ENCODE measurements around the gene LMLN. TPM values are rescaled to one million over a fixed set of nuclear protein-coding genes. Genes with fewer than 3 reads are reported as not detected.

LMLN gene
- total and polyA plus RNA-seq, 8 donors: 9.0 to 12.2 (median 10.0) TPM

DNA sequence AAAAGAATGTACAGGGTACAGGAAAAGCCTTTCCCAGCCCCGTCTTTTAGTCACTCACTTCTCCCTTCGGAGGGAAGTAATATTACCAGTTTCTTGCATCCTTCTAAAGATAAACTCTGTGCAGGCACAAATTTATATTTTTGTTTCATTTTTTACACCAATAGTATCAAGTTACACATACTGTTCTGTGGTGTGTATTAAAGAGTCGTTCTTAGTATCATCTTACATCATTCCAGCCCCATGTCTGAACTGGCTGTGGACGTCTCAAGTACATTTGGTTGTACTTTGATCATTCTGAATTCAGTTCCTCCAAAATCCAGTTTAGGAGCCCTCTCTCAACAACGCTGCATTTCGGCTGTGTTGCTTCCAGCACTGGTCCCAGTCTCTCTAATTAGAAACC, 68.7 kb downstream of the LMLN start:
- no peak for DNase-seq
- Histone ChIP-seq H3K4me3 (no peak overlapping the region), H3K27ac (no peak overlapping the region), H3K4me1 (no peaks in the 10 kb centered on the region), H3K27me3 (no peaks in the 10 kb centered on the region), H3K9me3 (no peaks in the 10 kb centered on the region), H3K36me3 (peaks cover 0 to 8% of the 10 kb centered on the region in 2 donors)
- intact Hi-C loops (cut with DNase I): no loop called here
- ATAC-seq: no peak
- TF ChIP-seq, protein P1, sequence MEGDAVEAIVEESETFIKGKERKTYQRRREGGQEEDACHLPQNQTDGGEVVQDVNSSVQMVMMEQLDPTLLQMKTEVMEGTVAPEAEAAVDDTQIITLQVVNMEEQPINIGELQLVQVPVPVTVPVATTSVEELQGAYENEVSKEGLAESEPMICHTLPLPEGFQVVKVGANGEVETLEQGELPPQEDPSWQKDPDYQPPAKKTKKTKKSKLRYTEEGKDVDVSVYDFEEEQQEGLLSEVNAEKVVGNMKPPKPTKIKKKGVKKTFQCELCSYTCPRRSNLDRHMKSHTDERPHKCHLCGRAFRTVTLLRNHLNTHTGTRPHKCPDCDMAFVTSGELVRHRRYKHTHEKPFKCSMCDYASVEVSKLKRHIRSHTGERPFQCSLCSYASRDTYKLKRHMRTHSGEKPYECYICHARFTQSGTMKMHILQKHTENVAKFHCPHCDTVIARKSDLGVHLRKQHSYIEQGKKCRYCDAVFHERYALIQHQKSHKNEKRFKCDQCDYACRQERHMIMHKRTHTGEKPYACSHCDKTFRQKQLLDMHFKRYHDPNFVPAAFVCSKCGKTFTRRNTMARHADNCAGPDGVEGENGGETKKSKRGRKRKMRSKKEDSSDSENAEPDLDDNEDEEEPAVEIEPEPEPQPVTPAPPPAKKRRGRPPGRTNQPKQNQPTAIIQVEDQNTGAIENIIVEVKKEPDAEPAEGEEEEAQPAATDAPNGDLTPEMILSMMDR (IDR thresholded peaks at IDR 0.05): no peak

DNA sequence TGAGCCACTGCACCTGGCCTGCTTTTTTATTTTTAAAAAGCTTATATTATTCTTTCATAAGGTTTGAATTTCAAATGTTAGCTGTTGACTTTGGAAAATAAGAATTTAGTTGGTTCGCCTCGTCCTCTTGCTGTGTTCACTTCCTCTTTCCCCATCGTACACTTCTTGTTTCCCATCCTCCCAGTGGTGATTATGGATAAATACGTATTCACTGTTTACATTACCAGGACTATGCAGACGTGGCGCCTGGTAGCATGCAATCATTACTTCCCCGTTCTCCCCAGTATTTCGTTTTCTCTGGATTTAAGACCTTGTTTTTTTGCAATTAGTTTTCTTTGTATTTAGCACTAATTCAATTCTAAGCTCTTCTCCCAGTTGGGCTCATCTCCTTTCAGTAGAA, 70.1 kb downstream of the LMLN start:
- ATAC-seq: peak; percentile 53
- Histone ChIP-seq H3K9me3 (no peaks in the 10 kb centered on the region), H3K36me3 (peaks cover 0 to 8% of the 10 kb centered on the region in 2 donors), H3K27me3 (no peaks in the 10 kb centered on the region), H3K4me1 (no peaks in the 10 kb centered on the region), H3K27ac (no peak overlapping the region), H3K4me3 (no peak overlapping the region)
- TF ChIP-seq, protein P1 (IDR thresholded peaks at IDR 0.05): no peak
- no peak for DNase-seq
- intact Hi-C loops (cut with DNase I): no loop called here

DNA sequence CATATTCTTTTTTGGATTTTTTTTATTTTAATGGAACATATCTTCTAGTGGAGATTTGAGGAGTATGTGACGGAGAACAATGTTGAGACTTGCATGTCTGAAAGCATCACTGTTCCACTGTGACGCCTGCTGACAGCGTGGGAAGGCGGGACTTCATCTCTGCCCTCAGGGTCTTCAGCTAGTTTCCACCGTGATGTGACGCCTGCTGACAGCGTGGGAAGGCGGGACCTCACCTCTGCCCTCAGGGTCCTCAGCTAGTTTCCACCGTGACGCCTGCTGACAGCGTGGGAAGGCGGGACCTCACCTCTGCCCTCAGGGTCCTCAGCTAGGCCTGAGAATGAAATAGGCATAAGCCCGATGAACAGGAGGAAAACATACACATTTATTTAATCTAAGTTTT, 70.7 kb downstream of the LMLN start:
- Histone ChIP-seq H3K4me3 (no peak overlapping the region), H3K4me1 (no peaks in the 10 kb centered on the region), H3K36me3 (peaks cover 0 to 3% of the 10 kb centered on the region in 2 donors), H3K27me3 (no peaks in the 10 kb centered on the region), H3K27ac (no peak overlapping the region), H3K9me3 (no peaks in the 10 kb centered on the region)
- DNase-seq (no peak), ATAC-seq (no peak)
- TF ChIP-seq, protein P1 (IDR thresholded peaks at IDR 0.05): no peak
- intact Hi-C loops (cut with DNase I): no loop called here

DNA sequence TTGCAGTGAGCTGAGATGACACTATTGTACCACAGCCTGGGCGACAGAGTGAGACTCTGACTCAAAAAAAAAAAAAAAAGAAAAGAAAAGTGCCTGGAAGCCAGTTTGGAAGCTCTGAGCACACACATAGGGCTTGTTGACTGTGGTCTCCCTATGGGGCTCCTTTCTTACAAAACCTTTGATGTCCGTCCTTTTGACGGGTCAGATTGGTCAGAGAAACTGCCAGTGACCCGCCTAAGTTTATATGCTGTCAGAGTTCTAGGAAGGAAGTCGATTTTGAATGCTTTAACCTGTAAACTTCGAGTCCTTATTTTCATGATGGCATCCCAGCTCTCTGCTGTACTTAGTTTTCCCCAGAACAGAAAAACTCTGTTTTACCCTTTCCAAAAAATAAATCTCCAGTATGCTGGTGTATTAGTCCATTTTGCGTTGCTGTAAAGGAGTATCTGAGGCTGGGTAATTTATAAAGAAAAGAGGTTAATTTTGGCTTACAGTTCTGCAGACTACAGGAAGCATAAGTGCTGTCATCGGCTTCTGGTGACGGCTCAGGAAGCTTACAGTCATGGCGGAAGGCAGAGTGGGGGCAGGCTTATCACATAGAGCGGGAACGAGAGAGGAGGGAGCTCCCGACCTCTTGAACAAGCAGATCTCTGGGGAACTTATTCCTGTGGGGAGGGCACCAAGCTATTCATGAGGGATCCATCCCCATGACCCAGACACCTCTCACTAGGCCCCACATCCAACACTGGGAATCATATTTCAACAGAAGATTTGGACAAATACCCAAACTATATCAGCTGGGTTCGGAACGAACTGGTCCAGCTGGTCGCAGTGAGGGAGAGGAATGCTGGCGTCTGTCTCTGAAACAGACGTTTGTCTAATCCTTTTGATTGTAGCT, 72.3 kb downstream of the LMLN start:
- Histone ChIP-seq H3K4me3 (no peak overlapping the region), H3K9me3 (no peaks in the 10 kb centered on the region), H3K4me1 (no peaks in the 10 kb centered on the region), H3K27ac (no peak overlapping the region), H3K36me3 (peaks cover 0 to 5% of the 10 kb centered on the region in 2 donors), H3K27me3 (no peaks in the 10 kb centered on the region)
- TF ChIP-seq, protein P1 (IDR thresholded peaks at IDR 0.05): no peak
- no peak for ATAC-seq
- intact Hi-C loops (cut with DNase I): no loop called here
- no peak for DNase-seq

DNA sequence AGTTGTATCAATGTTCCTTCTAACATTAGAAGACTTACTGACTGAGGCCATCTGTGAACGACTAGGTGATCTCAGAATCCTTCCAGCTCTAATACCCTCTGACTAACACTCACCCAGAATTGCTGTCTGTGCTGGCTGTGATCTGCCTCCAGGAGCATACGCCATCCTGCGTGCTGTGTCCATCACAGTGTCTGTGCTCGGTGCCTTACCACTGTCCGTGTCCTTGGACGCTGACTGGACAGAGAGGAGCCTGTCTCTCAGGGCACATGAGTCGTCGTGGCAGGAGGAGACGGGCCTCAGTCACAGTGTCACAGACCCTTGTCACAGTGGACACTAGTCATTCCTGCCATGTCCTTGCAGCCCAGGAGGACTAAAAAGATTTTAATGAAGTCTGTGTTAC, 83.1 kb downstream of the LMLN start:
- ATAC-seq: no peak
- no peaks in the 10 kb centered on the region for H3K36me3 ChIP-seq
- TF ChIP-seq, protein P1 (IDR thresholded peaks at IDR 0.05): no peak
- intact Hi-C loops (cut with DNase I): no loop called here
- no peaks in the 10 kb centered on the region for H3K27me3 ChIP-seq
- H3K4me1 ChIP-seq: no peaks in the 10 kb centered on the region
- DNase-seq: no peak
- no peaks in the 10 kb centered on the region for H3K9me3 ChIP-seq
- no peak overlapping the region for H3K4me3 ChIP-seq
- no peak overlapping the region for H3K27ac ChIP-seq

Data from left lung (tissue), 10 donors.